ENCODE measurements around the gene SCFD2. TPM values are rescaled to one million over a fixed set of nuclear protein-coding genes. Genes with fewer than 3 reads are reported as not detected.

SCFD2 gene
- total RNA-seq, 4 donors from 2014 or later, result 12.7 to 23.7 (median 18.3) TPM

DNA sequence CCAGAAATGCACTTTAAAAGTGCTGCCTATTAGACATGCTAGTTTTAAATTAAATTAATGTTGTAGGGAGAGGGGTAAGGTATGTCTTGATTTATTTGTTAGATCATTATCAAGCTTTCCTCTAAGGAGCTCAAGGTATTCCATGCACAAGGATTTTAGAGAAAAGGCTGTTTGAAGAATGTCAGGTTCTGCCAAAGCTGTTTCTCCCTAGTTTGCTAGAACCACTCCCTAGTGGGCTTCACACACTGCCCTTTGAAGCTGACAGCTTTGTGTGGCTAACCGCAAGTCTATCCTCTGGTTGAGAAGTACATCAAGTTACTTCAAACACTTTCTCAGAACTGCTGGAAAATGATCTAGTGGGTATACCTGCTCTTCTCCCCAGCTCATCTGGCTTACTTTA lies 471.4 kb downstream of the SCFD2 start:
- in situ Hi-C loops (cut with MboI; ENCODE audit: low pct_ligation_motif_present in 1 of 4, low pct_unique_long_range_greater_than_20kb in 1 of 4, low sequenced_read_pairs in 3 of 4), result no loop called here

DNA sequence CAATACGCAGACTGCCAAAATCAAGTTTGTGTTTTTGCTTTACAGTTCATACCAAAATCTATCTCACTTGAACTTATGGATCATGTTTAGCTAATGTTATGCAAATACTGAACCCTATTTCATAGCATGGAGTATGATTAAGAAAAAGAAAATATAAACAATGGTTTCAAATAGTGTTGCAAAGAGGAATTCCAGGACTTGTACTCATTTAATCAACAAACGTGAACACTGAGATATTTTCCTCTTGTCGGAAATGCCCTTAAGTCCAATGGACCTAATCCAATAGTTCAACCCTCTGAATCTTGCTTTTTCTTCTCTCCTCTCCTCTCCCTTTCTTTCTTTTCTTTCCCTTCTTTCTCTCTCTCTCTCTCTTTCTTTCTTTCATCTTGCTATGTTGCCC lies 473.0 kb downstream of the SCFD2 start:
- 83 to 84% methylated on average over 3 of the region's 3 CpGs for WGBS, 2 donors (ENCODE audit: low coverage in 1 of 2)
- intact Hi-C loops (cut with DNase I; ENCODE audit: low total_unique reads), result no loop called here
- Histone ChIP-seq H3K36me3 (no peaks in the 10 kb centered on the region), H3K27me3 (no peaks in the 10 kb centered on the region), H3K4me1 (no peaks in the 10 kb centered on the region), H3K4me3 (no peak overlapping the region), H3K9me3 (no peaks in the 10 kb centered on the region), H3K27ac (no peak overlapping the region)
- TF ChIP-seq, protein P1, sequence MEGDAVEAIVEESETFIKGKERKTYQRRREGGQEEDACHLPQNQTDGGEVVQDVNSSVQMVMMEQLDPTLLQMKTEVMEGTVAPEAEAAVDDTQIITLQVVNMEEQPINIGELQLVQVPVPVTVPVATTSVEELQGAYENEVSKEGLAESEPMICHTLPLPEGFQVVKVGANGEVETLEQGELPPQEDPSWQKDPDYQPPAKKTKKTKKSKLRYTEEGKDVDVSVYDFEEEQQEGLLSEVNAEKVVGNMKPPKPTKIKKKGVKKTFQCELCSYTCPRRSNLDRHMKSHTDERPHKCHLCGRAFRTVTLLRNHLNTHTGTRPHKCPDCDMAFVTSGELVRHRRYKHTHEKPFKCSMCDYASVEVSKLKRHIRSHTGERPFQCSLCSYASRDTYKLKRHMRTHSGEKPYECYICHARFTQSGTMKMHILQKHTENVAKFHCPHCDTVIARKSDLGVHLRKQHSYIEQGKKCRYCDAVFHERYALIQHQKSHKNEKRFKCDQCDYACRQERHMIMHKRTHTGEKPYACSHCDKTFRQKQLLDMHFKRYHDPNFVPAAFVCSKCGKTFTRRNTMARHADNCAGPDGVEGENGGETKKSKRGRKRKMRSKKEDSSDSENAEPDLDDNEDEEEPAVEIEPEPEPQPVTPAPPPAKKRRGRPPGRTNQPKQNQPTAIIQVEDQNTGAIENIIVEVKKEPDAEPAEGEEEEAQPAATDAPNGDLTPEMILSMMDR (IDR thresholded peaks at IDR 0.05), result no peak
- no peak for TF ChIP-seq POLR2AphosphoS5 (IDR thresholded peaks at IDR 0.05)
- no peak for TF ChIP-seq POLR2A (IDR thresholded peaks at IDR 0.05)
- no peak for TF ChIP-seq EP300 (IDR thresholded peaks at IDR 0.05; ENCODE audit: low read depth)
- DNase-seq, result no peak
- in situ Hi-C loops (cut with MboI; ENCODE audit: low pct_ligation_motif_present in 1 of 4, low pct_unique_long_range_greater_than_20kb in 1 of 4, low sequenced_read_pairs in 3 of 4), result no loop called here

More for the DNA sequence above, 471.4 kb downstream of the SCFD2 start:
- intact Hi-C loops (cut with DNase I; ENCODE audit: low total_unique reads), result no loop called here
- Histone ChIP-seq H3K36me3 (no peaks in the 10 kb centered on the region), H3K27me3 (no peaks in the 10 kb centered on the region), H3K27ac (no peak overlapping the region), H3K4me3 (no peak overlapping the region), H3K4me1 (no peaks in the 10 kb centered on the region), H3K9me3 (no peaks in the 10 kb centered on the region)
- WGBS, 2 donors (ENCODE audit: low coverage in 1 of 2), result 88% methylated on average over 1 of the region's 1 CpG; no CpG with 5 or more reads in 1 of the 2 donors
- TF ChIP-seq POLR2AphosphoS5 (IDR thresholded peaks at IDR 0.05) (no peak), EP300 (IDR thresholded peaks at IDR 0.05; ENCODE audit: low read depth) (no peak), POLR2A (IDR thresholded peaks at IDR 0.05) (no peak)
- TF ChIP-seq, protein P1 (IDR thresholded peaks at IDR 0.05), result no peak
- DNase-seq, result no peak

DNA sequence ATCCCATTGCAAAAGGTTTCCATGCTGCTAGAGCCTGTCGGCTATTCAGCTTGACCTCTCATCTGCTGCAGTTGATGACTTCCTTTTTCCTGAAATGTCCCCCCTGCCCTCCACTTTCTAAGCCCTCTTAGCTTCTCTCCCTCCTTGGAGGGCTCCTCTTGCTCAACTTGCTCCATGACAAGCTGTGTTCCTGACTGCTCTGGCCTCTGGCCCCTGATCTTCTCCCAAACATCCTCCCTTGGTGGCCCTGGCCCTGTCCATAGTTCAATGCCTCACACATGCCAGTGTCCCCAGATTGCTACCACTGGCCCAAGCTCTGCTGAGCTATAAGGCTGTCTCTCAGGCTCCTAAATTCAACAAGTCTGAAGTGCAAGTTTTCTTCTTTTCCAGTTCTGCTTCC lies 474.1 kb downstream of the SCFD2 start:
- H3K9me3 ChIP-seq, result no peaks in the 10 kb centered on the region
- no peaks in the 10 kb centered on the region for H3K27me3 ChIP-seq
- H3K27ac ChIP-seq, result no peak overlapping the region
- no peaks in the 10 kb centered on the region for H3K36me3 ChIP-seq
- intact Hi-C loops (cut with DNase I; ENCODE audit: low total_unique reads), result no loop called here
- no peak overlapping the region for H3K4me3 ChIP-seq
- TF ChIP-seq POLR2A (IDR thresholded peaks at IDR 0.05), result no peak
- TF ChIP-seq, protein P1 (IDR thresholded peaks at IDR 0.05), result no peak
- no peak for TF ChIP-seq POLR2AphosphoS5 (IDR thresholded peaks at IDR 0.05)
- no peak for TF ChIP-seq EP300 (IDR thresholded peaks at IDR 0.05; ENCODE audit: low read depth)
- in situ Hi-C loops (cut with MboI; ENCODE audit: low pct_ligation_motif_present in 1 of 4, low pct_unique_long_range_greater_than_20kb in 1 of 4, low sequenced_read_pairs in 3 of 4), result no loop called here
- H3K4me1 ChIP-seq, result no peaks in the 10 kb centered on the region
- DNase-seq, result no peak
- 74 to 86% methylated on average over 1 of the region's 1 CpG for WGBS, 2 donors (ENCODE audit: low coverage in 1 of 2)

DNA sequence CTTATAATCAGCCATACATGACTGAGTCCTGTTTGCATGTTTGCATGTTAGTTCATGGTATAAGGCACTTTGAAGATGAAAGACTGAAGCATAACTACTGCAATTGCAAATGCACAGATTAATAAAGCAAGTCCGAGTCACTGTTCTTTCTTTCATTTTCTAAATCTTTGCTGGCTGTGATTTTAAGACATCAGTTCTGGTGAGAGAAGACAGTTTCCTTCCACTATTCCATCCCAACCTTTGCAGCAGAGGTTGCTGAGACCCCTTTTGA lies 475.4 kb downstream of the SCFD2 start:
- TF ChIP-seq EP300 (IDR thresholded peaks at IDR 0.05; ENCODE audit: low read depth), result no peak
- TF ChIP-seq POLR2AphosphoS5 (IDR thresholded peaks at IDR 0.05), result no peak
- TF ChIP-seq, protein P1 (IDR thresholded peaks at IDR 0.05), result no peak
- no peak for TF ChIP-seq POLR2A (IDR thresholded peaks at IDR 0.05)
- WGBS, 2 donors (ENCODE audit: low coverage in 1 of 2), result 77 to 92% methylated on average over 1 of the region's 1 CpG
- no peaks in the 10 kb centered on the region for H3K9me3 ChIP-seq
- H3K27ac ChIP-seq, result no peak overlapping the region
- DNase-seq, result no peak
- no peaks in the 10 kb centered on the region for H3K36me3 ChIP-seq
- intact Hi-C loops (cut with DNase I; ENCODE audit: low total_unique reads) (no loop called here), in situ Hi-C loops (cut with MboI; ENCODE audit: low pct_ligation_motif_present in 1 of 4, low pct_unique_long_range_greater_than_20kb in 1 of 4, low sequenced_read_pairs in 3 of 4) (no loop called here)
- no peaks in the 10 kb centered on the region for H3K4me1 ChIP-seq
- no peak overlapping the region for H3K4me3 ChIP-seq
- H3K27me3 ChIP-seq, result no peaks in the 10 kb centered on the region
